HepG2 (cell line): Measurements from ENCODE around the gene SLA2. TPM values are rescaled to one million over a fixed set of nuclear protein-coding genes. Genes with fewer than 3 reads are reported as not detected.

Source experiments
- ATF7-NPFF ChIP-seq: sonication (generic); formaldehyde crosslinking; IDR thresholded peaks from 2 replicates; pipeline ENCODE4 v1.8.1; 2023; ENCODE audit warnings: mild to moderate bottlenecking, low read depth, missing genetic modification reagents, moderate library complexity
- CHD2 ChIP-seq: IDR thresholded peaks from 2 replicates; pipeline ENCODE4 v1.6.1; 2011; ENCODE audit warnings: low read depth, low read length, improper control_type of control experiment
- CREM ChIP-seq, 2 experiments: sonication (generic) in 1 of 2; formaldehyde crosslinking in 1 of 2; IDR thresholded peaks; 2 replicates each; pipeline versions ENCODE4 v1.4.0 to v1.6.1; 2016 to 2020; ENCODE audit warnings: antibody characterized with exemption in 1 of 2, mild to moderate bottlenecking in 1 of 2, missing genetic modification reagents in 1 of 2
- EZH2 ChIP-seq: conservative IDR thresholded peaks from 2 replicates; pipeline ENCODE4 v1.6.1; 2012; ENCODE audit warnings: mild to moderate bottlenecking, low read depth, low read length, moderate library complexity
- KLF11 ChIP-seq: IDR thresholded peaks from 2 replicates; pipeline ENCODE4 v1.6.1; 2016; ENCODE audit warnings: missing compliant biosample characterization
- KMT2A ChIP-seq: sonication (generic); formaldehyde crosslinking; IDR thresholded peaks from 2 replicates; pipeline ENCODE4 v1.4.0; 2020; ENCODE audit warnings: missing genetic modification reagents
- MTF1 ChIP-seq: sonication (generic); formaldehyde crosslinking; IDR thresholded peaks from 2 replicates; pipeline ENCODE4 v1.5.0; 2020; ENCODE audit warnings: missing genetic modification reagents
- PCBP2 ChIP-seq: fragments of 200-400 bp; formaldehyde crosslinking; optimal IDR thresholded peaks from 2 replicates; pipeline ENCODE3; 2018; ENCODE audit warnings: low read length, low read depth; ENCODE audit not compliant: poor library complexity, severe bottlenecking
- RBM39 ChIP-seq: fragments of 200-400 bp; formaldehyde crosslinking; IDR thresholded peaks from one replicate; pipeline ENCODE4 v1.6.1; 2018; ENCODE audit warnings: antibody characterized with exemption, mild to moderate bottlenecking, low read depth, low read length; ENCODE audit not compliant: poor library complexity, severe bottlenecking
- SOX6 ChIP-seq, 2 experiments: fragments of 450-650 bp in 1 of 2; sonication (generic) in 1 of 2; formaldehyde crosslinking in 1 of 2; IDR thresholded peaks; 2 replicates each; pipeline versions ENCODE4 v1.4.0 to v1.6.1; 2017 to 2020; ENCODE audit warnings: antibody characterized with exemption in 1 of 2, mild to moderate bottlenecking in 1 of 2, missing genetic modification reagents in 1 of 2
- SUZ12 ChIP-seq: fragments of 150-350 bp; IDR thresholded peaks from 2 replicates; pipeline ENCODE4 v1.6.1; 2014; ENCODE audit warnings: low read depth, low read length
- TCF7 ChIP-seq: sonication (generic); IDR thresholded peaks from 2 replicates; pipeline ENCODE4 v1.6.1; 2016; ENCODE audit warnings: antibody characterized with exemption, low read depth
- THAP9 ChIP-seq: sonication (generic); formaldehyde crosslinking; IDR thresholded peaks from 2 replicates; pipeline ENCODE4; 2020; ENCODE audit warnings: missing genetic modification reagents, mild to moderate bottlenecking, borderline replicate concordance
- ZMAT3 ChIP-seq: sonication (generic); formaldehyde crosslinking; conservative IDR thresholded peaks from 2 replicates; pipeline ENCODE4 v1.7.0; 2021; ENCODE audit warnings: missing genetic modification reagents
- ZMYM2 ChIP-seq: sonication (generic); formaldehyde crosslinking; IDR thresholded peaks from 2 replicates; pipeline ENCODE4 v1.8.0; 2022; ENCODE audit warnings: mild to moderate bottlenecking, missing genetic modification reagents
- ZNF282 ChIP-seq: fragments of 450-650 bp; IDR thresholded peaks from 2 replicates; pipeline ENCODE4 v1.6.1; 2018; ENCODE audit not compliant: partially characterized antibody
- ZNF296 ChIP-seq: sonication (generic); formaldehyde crosslinking; conservative IDR thresholded peaks from 2 replicates; pipeline ENCODE4 v1.5.0; 2020; ENCODE audit warnings: mild to moderate bottlenecking, missing genetic modification reagents
- ZNF496 ChIP-seq: sonication (generic); formaldehyde crosslinking; IDR thresholded peaks from 2 replicates; pipeline ENCODE4 v1.8.1; 2023; ENCODE audit warnings: mild to moderate bottlenecking, moderate library complexity, missing genetic modification reagents; ENCODE audit not compliant: insufficient replicate concordance
- ZNF569 ChIP-seq: sonication (generic); formaldehyde crosslinking; IDR thresholded peaks from 2 replicates; pipeline ENCODE4 v1.5.0; 2020; ENCODE audit warnings: mild to moderate bottlenecking, missing genetic modification reagents, moderate library complexity, borderline replicate concordance
- ZNF607 ChIP-seq: sonication (generic); formaldehyde crosslinking; IDR thresholded peaks from 2 replicates; pipeline ENCODE4 v1.5.1; 2020; ENCODE audit warnings: missing genetic modification reagents, mild to moderate bottlenecking, borderline replicate concordance
- polyA plus RNA-seq, 8 experiments: library from polyadenylated mRNA; depleted of rRNA in 3 of 8; stranded (reverse) in 7 of 8; unstranded in 1 of 8; fragments of >200 nt; fragmentation: Illumina TruSeq in 4 of 8; extraction: Trizol in 4 of 8; gene quantifications; 2 replicates each; pipeline versions ENCODE4 v1.2.1 to v1.2.3, GENCODE V29; 2011 to 2016; ENCODE audit warnings: low read depth in 4 of 8, missing spikeins in 1 of 8, mixed read lengths in 1 of 8; ENCODE audit not compliant: insufficient read depth in 1 of 8
- total RNA-seq, 5 experiments: library from RNA; depleted of rRNA; stranded (reverse); fragments of >200 nt; fragmentation: Illumina TruSeq; extraction: Trizol; gene quantifications; 2 replicates each; pipeline ENCODE4 v1.2.3, GENCODE V29; 2016; ENCODE audit warnings: low read depth in 1 of 5
- TF ChIP-seq, protein P1 (sequence below): sonication (generic); formaldehyde crosslinking; conservative IDR thresholded peaks from 2 replicates; pipeline ENCODE4 v1.8.0; 2022; ENCODE audit warnings: mild to moderate bottlenecking, moderate library complexity, missing genetic modification reagents
- TF ChIP-seq, protein P2 (sequence below): sonication (generic); formaldehyde crosslinking; IDR thresholded peaks from 2 replicates; pipeline ENCODE4 v1.4.0; 2020; ENCODE audit warnings: missing genetic modification reagents

The SLA2 gene
- total and polyA plus RNA-seq, 2 of the 13 experiments (the other 11 are each of a cell fraction or from before 2014, with no cell fraction given) = 1.6 to 3.6 TPM

- peak; percentile 34; the same call in 1 of the 2 replicates for TF ChIP-seq CREM (IDR thresholded peaks at IDR 0.05)
- no peak for TF ChIP-seq CREM (CRISPR knock-in tag; IDR thresholded peaks at IDR 0.05)
- TF ChIP-seq, protein P1, sequence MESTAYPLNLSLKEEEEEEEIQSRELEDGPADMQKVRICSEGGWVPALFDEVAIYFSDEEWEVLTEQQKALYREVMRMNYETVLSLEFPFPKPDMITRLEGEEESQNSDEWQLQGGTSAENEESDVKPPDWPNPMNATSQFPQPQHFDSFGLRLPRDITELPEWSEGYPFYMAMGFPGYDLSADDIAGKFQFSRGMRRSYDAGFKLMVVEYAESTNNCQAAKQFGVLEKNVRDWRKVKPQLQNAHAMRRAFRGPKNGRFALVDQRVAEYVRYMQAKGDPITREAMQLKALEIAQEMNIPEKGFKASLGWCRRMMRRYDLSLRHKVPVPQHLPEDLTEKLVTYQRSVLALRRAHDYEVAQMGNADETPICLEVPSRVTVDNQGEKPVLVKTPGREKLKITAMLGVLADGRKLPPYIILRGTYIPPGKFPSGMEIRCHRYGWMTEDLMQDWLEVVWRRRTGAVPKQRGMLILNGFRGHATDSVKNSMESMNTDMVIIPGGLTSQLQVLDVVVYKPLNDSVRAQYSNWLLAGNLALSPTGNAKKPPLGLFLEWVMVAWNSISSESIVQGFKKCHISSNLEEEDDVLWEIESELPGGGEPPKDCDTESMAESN (CRISPR knock-in tag) = peak; percentile 88; the same call in 1 of the 2 replicates
- TF ChIP-seq CHD2 = no peak; the same call in 1 of the 2 replicates
- TF ChIP-seq ZNF607 (CRISPR knock-in tag) = no peak; the same call in 1 of the 2 replicates
- TF ChIP-seq TCF7 = no peak
- peak; percentile 88 for TF ChIP-seq KMT2A (CRISPR knock-in tag)
- no peak; the same call in 1 of the 2 replicates for TF ChIP-seq MTF1 (CRISPR knock-in tag)
- TF ChIP-seq EZH2 = no peak
- TF ChIP-seq ATF7-NPFF = peak; percentile 52
- peak; percentile 96 for TF ChIP-seq ZNF296 (CRISPR knock-in tag)
- peak; percentile 94 for TF ChIP-seq ZMAT3 (CRISPR knock-in tag)
- TF ChIP-seq ZNF282 = no peak
- TF ChIP-seq SOX6 (IDR thresholded peaks at IDR 0.05) = no peak
- TF ChIP-seq SOX6 (CRISPR knock-in tag; IDR thresholded peaks at IDR 0.05) = peak; percentile 73
- no peak for TF ChIP-seq ZNF496 (CRISPR knock-in tag)
- no peak for TF ChIP-seq SUZ12
- no peak for TF ChIP-seq KLF11 (CRISPR knock-in tag)
- TF ChIP-seq, protein P2, sequence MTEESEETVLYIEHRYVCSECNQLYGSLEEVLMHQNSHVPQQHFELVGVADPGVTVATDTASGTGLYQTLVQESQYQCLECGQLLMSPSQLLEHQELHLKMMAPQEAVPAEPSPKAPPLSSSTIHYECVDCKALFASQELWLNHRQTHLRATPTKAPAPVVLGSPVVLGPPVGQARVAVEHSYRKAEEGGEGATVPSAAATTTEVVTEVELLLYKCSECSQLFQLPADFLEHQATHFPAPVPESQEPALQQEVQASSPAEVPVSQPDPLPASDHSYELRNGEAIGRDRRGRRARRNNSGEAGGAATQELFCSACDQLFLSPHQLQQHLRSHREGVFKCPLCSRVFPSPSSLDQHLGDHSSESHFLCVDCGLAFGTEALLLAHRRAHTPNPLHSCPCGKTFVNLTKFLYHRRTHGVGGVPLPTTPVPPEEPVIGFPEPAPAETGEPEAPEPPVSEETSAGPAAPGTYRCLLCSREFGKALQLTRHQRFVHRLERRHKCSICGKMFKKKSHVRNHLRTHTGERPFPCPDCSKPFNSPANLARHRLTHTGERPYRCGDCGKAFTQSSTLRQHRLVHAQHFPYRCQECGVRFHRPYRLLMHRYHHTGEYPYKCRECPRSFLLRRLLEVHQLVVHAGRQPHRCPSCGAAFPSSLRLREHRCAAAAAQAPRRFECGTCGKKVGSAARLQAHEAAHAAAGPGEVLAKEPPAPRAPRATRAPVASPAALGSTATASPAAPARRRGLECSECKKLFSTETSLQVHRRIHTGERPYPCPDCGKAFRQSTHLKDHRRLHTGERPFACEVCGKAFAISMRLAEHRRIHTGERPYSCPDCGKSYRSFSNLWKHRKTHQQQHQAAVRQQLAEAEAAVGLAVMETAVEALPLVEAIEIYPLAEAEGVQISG (CRISPR knock-in tag) = peak; percentile 83
- TF ChIP-seq ZMYM2 (CRISPR knock-in tag) = peak; percentile 62; the same call in 1 of the 2 replicates
- peak; percentile 32; the same call in 1 of the 2 replicates for TF ChIP-seq THAP9
- TF ChIP-seq ZNF569 (CRISPR knock-in tag) = no peak
- no peak for TF ChIP-seq PCBP2
- peak; percentile 83 for TF ChIP-seq RBM39
These were observed 72.7 kb downstream of the SLA2 start, which contains the start of gene TGIF2 (continued) for GRCh38 chr20:36573103-36573797.
